ENCODE measurements around the gene GJB5. TPM values are rescaled to one million over a fixed set of nuclear protein-coding genes. Genes with fewer than 3 reads are reported as not detected.
A peak's percentile ranks its signal among the peaks of the same experiment; 100 is the strongest.

GJB5 gene
- total and polyA plus RNA-seq, 5 donors = not detected

DNA sequence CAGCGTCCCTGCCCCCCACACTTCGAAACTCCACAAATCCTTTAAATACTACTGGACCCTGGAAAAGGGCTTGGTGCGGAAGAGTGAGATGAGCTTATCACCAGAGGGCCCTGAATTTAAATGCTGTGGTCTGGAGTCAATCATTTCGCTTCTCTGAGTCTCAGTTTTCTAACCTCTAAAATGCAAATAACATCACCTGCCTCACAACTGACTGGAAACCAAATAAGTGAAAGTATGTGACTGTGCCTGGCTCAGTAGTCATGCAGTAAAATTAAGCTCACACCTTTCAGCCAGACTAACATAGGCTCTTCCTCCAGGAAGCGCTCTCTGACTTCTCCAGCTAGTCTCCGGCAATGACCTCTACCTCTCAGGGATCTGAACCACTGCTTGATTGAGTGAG, 42.1 kb downstream of the GJB5 start:
- DNase-seq (no peak), ATAC-seq (no peak)
- intact Hi-C loops (cut with DNase I) = no loop called here
- Histone ChIP-seq H3K4me1 (ENCODE audit: control insufficient read depth, insufficient read depth, low read length) (peaks cover 2% of the 10 kb centered on the region), H3K4me3 (ENCODE audit: low read length) (peak overlapping the region; percentile 5), H3K27ac (ENCODE audit: low read length) (no peak overlapping the region), H3K27me3 (ENCODE audit: control insufficient read depth, insufficient read depth) (no peaks in the 10 kb centered on the region), H3K9me3 (ENCODE audit: control insufficient read depth, low read length) (no peaks in the 10 kb centered on the region)
- WGBS = 78% methylated on average over 6 of the region's 6 CpGs

DNA sequence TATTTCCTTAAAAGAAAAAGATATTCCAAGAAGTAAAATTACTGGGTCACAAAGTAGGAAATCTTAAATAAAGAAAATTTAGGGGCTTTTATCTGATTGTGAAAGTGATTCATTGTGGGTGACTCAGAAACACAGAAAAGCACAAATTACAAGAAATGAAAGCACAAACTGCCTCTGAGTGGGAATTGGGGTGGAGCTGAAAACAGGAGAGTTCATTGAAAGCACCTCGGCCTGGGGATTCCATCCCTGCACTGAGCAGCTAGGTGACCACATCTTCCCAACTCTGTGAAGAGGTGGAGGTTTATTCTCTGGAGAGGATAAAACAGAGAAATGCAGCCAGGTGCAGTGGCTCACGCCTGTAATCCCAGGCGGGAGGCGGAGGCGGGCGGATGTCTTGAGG, 45.4 kb downstream of the GJB5 start:
- no peak for DNase-seq
- Histone ChIP-seq H3K4me1 (ENCODE audit: control insufficient read depth, insufficient read depth, low read length) (peaks cover 2% of the 10 kb centered on the region), H3K9me3 (ENCODE audit: control insufficient read depth, low read length) (no peaks in the 10 kb centered on the region), H3K27me3 (ENCODE audit: control insufficient read depth, insufficient read depth) (no peaks in the 10 kb centered on the region), H3K4me3 (ENCODE audit: low read length) (no peak overlapping the region), H3K27ac (ENCODE audit: low read length) (no peak overlapping the region)
- peak in 1 of 2 donors; percentile 10 for ATAC-seq
- 95% methylated on average over 6 of the region's 6 CpGs for WGBS
- intact Hi-C loops (cut with DNase I) = no loop called here

DNA sequence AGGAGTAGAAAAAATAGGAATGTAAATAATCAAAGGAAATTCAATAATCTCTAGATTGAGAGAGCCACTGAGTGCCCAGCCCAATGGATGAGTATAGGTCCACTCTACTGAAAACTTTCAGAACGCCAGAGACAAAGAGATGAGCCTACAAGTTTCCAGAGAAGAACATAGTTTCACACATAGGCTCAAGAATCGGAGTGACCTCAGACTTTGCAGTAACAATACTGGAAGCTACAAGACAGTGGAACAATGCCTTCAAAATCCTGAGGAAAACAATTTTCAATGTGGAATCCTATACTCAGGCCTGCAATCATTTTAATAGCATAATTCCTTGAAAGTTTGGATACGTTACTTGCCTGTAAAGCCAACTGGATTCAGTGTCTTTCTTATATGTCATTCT, 48.9 kb downstream of the GJB5 start:
- Histone ChIP-seq H3K9me3 (ENCODE audit: control insufficient read depth, low read length) (no peaks in the 10 kb centered on the region), H3K27me3 (ENCODE audit: control insufficient read depth, insufficient read depth) (no peaks in the 10 kb centered on the region), H3K27ac (ENCODE audit: low read length) (no peak overlapping the region), H3K4me1 (ENCODE audit: control insufficient read depth, insufficient read depth, low read length) (peaks cover 4% of the 10 kb centered on the region), H3K4me3 (ENCODE audit: low read length) (no peak overlapping the region)
- ATAC-seq (no peak), DNase-seq (no peak)
- WGBS = 96% methylated on average over 3 of the region's 3 CpGs
- intact Hi-C loops (cut with DNase I) = no loop called here

DNA sequence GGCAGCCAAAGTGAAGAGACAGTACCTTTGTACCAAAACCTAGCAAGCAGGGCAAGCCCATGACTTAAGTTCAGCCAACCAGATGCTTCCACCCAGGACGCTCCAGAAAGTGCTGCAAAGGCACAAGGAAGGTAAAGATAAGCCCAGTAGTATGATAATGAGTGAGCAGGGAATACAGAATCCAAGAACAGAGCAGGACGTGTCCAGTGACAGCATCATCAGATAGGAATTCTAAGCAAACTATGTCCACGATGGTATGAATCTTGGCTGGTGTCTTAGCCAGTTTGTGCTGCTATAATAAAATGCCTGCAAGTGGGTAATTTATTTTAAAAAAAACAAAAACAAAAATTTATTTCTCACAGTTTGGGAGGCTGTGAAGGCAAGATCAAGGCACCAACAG, 51.5 kb downstream of the GJB5 start:
- no peak for DNase-seq
- intact Hi-C loops (cut with DNase I) = no loop called here

More for the DNA sequence above, 51.5 kb downstream of the GJB5 start:
- no peak overlapping the region for H3K27ac ChIP-seq (ENCODE audit: low read length)
- 44% methylated on average over 3 of the region's 3 CpGs for WGBS
- H3K4me1 ChIP-seq (ENCODE audit: control insufficient read depth, insufficient read depth, low read length) = peaks cover 3% of the 10 kb centered on the region
- H3K4me3 ChIP-seq (ENCODE audit: low read length) = no peak overlapping the region
- no peaks in the 10 kb centered on the region for H3K9me3 ChIP-seq (ENCODE audit: control insufficient read depth, low read length)
- no peaks in the 10 kb centered on the region for H3K27me3 ChIP-seq (ENCODE audit: control insufficient read depth, insufficient read depth)
- ATAC-seq = no peak

Other genes starting within 250 kb of the GJB5 start
- gene GJB4, start 4.7 kb downstream of the GJB5 start, total RNA-seq = not detected
- not detected for gene GJB4, start 4.7 kb downstream of the GJB5 start, polyA plus RNA-seq
- gene GJB3, start 26.2 kb downstream of the GJB5 start, total RNA-seq = not detected
- not detected for gene GJB3, start 26.2 kb downstream of the GJB5 start, polyA plus RNA-seq
- gene GJA4, start 38.0 kb downstream of the GJB5 start, total RNA-seq = 10 to 100 TPM; 18.0 to 31.4 (median 27.0) TPM
- 28.0 TPM for gene GJA4, start 38.0 kb downstream of the GJB5 start, polyA plus RNA-seq
- 10 to 100 TPM; 39.2 to 58.7 (median 40.8) TPM for gene SMIM12, start 104.7 kb downstream of the GJB5 start, total RNA-seq
- gene SMIM12, start 104.7 kb downstream of the GJB5 start, polyA plus RNA-seq = 35.3 TPM
- under 1 TPM; 0.08 to 0.21 (median 0.14) TPM for gene DLGAP3, start 174.6 kb downstream of the GJB5 start, total RNA-seq
- 0.05 TPM for gene DLGAP3, start 174.6 kb downstream of the GJB5 start, polyA plus RNA-seq
- gene TMEM35B, start 230.3 kb downstream of the GJB5 start, total RNA-seq = 10 to 100 TPM; 17.0 to 20.2 (median 18.7) TPM
- gene TMEM35B, start 230.3 kb downstream of the GJB5 start, polyA plus RNA-seq = 31.9 TPM

Data from right cardiac atrium (tissue), 5 donors.